ENCODE results near the gene PREX1.
A peak's percentile ranks its signal among the peaks of the same experiment; 100 is the strongest.

GRCh38 chr20:48821261-48821920 lies 6.4 kb downstream of the PREX1 start:
- TF ChIP-seq MYC (IDR thresholded peaks at IDR 0.05; ENCODE audit: low read depth, low read length) = peak; percentile 45; the same call in 1 of the 2 replicates
- no peak for TF ChIP-seq CTCF (IDR thresholded peaks at IDR 0.05; ENCODE audit: low read depth, low read length)
- TF ChIP-seq POLR2A (IDR thresholded peaks at IDR 0.05; ENCODE audit: extremely low read depth, insufficient read length) = no peak
- no peak for TF ChIP-seq MAX (IDR thresholded peaks at IDR 0.05; ENCODE audit: low read depth, low read length)
